ENCODE measurements around the gene COX4I2.
A peak's percentile ranks its signal among the peaks of the same experiment; 100 is the strongest.
"Not testable (repeated sequence)": the region's sequence is repeated elsewhere in the genome, so short reads cannot be mapped to it uniquely, and the experiment has no call there.

COX4I2 gene

GRCh38 chr20:31653561-31653960 lies 15.8 kb downstream of the COX4I2 start:
- no peak for DNase-seq (ENCODE audit: low spot score)
- Mint-ChIP-seq H3K9me3 (no peaks in the 10 kb centered on the region), H3K36me3 (ENCODE audit: low read depth) (no peaks in the 10 kb centered on the region), H3K4me1 (ENCODE audit: low read depth) (no peaks in the 10 kb centered on the region), H3K27me3 (ENCODE audit: low read depth) (peaks cover 8% of the 10 kb centered on the region), H3K27ac (no peak overlapping the region), H3K4me3 (no peak overlapping the region)

- no peaks in the 10 kb centered on the region for H3K36me3 Mint-ChIP-seq (ENCODE audit: low read depth)
- DNase-seq (ENCODE audit: low spot score) = no peak
- no peaks in the 10 kb centered on the region for H3K9me3 Mint-ChIP-seq
- no peaks in the 10 kb centered on the region for H3K4me1 Mint-ChIP-seq (ENCODE audit: low read depth)
- no peak overlapping the region for H3K4me3 Mint-ChIP-seq
- no peak overlapping the region for H3K27ac Mint-ChIP-seq
- peaks cover 8% of the 10 kb centered on the region for H3K27me3 Mint-ChIP-seq (ENCODE audit: low read depth)
Observed at GRCh38 chr20:31654534-31654933, 16.8 kb downstream of the COX4I2 start.

- peaks cover 23% of the 10 kb centered on the region for H3K36me3 Mint-ChIP-seq (ENCODE audit: low read depth)
- peak overlapping the region; percentile 86 for H3K4me3 Mint-ChIP-seq
- no peaks in the 10 kb centered on the region for H3K27me3 Mint-ChIP-seq (ENCODE audit: low read depth)
- peaks cover 38% of the 10 kb centered on the region for H3K4me1 Mint-ChIP-seq (ENCODE audit: low read depth)
- H3K9me3 Mint-ChIP-seq = no peaks in the 10 kb centered on the region
- DNase-seq (ENCODE audit: low spot score) = peak; percentile 64
- H3K27ac Mint-ChIP-seq = peak overlapping the region; percentile 89
Observed at GRCh38 chr20:31661625-31662371, 24.1 kb downstream of the COX4I2 start.

- Mint-ChIP-seq H3K27me3 (ENCODE audit: low read depth) (no peaks in the 10 kb centered on the region), H3K9me3 (no peaks in the 10 kb centered on the region), H3K4me1 (ENCODE audit: low read depth) (peaks cover 43% of the 10 kb centered on the region), H3K27ac (peak overlapping the region; percentile 89), H3K4me3 (peak overlapping the region; percentile 86), H3K36me3 (ENCODE audit: low read depth) (peaks cover 25% of the 10 kb centered on the region)
- DNase-seq (ENCODE audit: low spot score) = no peak
Observed at GRCh38 chr20:31662372-31662854, 24.7 kb downstream of the COX4I2 start.

- no peak for DNase-seq (ENCODE audit: low spot score)
- Mint-ChIP-seq H3K4me3 (no peak overlapping the region), H3K27me3 (ENCODE audit: low read depth) (no peaks in the 10 kb centered on the region), H3K9me3 (no peaks in the 10 kb centered on the region), H3K27ac (no peak overlapping the region), H3K36me3 (ENCODE audit: low read depth) (peaks cover 34% of the 10 kb centered on the region), H3K4me1 (ENCODE audit: low read depth) (peaks cover 51% of the 10 kb centered on the region)
Observed at GRCh38 chr20:31663524-31663837, 25.8 kb downstream of the COX4I2 start.

- no peak for DNase-seq (ENCODE audit: low spot score)
- Mint-ChIP-seq H3K27me3 (ENCODE audit: low read depth) (no peaks in the 10 kb centered on the region), H3K36me3 (ENCODE audit: low read depth) (peaks cover 36% of the 10 kb centered on the region), H3K4me3 (no peak overlapping the region), H3K4me1 (ENCODE audit: low read depth) (peaks cover 51% of the 10 kb centered on the region), H3K9me3 (no peaks in the 10 kb centered on the region), H3K27ac (peak overlapping the region; percentile 62)
Observed at GRCh38 chr20:31663838-31664695, 26.4 kb downstream of the COX4I2 start.

GRCh38 chr20:31664696-31665354 lies 27.1 kb downstream of the COX4I2 start:
- Mint-ChIP-seq H3K27ac (peak overlapping the region; percentile 62), H3K4me3 (no peak overlapping the region), H3K27me3 (ENCODE audit: low read depth) (no peaks in the 10 kb centered on the region), H3K9me3 (no peaks in the 10 kb centered on the region), H3K36me3 (ENCODE audit: low read depth) (peaks cover 43% of the 10 kb centered on the region), H3K4me1 (ENCODE audit: low read depth) (peaks cover 57% of the 10 kb centered on the region)
- DNase-seq (ENCODE audit: low spot score) = no peak

GRCh38 chr20:31665753-31666152 lies 28.0 kb downstream of the COX4I2 start:
- H3K4me1 Mint-ChIP-seq (ENCODE audit: low read depth) = peaks cover 57% of the 10 kb centered on the region
- DNase-seq (ENCODE audit: low spot score) = no peak
- no peaks in the 10 kb centered on the region for H3K27me3 Mint-ChIP-seq (ENCODE audit: low read depth)
- peak overlapping the region; percentile 71 for H3K27ac Mint-ChIP-seq
- H3K9me3 Mint-ChIP-seq = no peaks in the 10 kb centered on the region
- peaks cover 47% of the 10 kb centered on the region for H3K36me3 Mint-ChIP-seq (ENCODE audit: low read depth)
- no peak overlapping the region for H3K4me3 Mint-ChIP-seq

GRCh38 chr20:31666258-31667042 lies 28.7 kb downstream of the COX4I2 start:
- peak overlapping the region; percentile 71 for H3K27ac Mint-ChIP-seq
- no peaks in the 10 kb centered on the region for H3K27me3 Mint-ChIP-seq (ENCODE audit: low read depth)
- H3K4me3 Mint-ChIP-seq = peak overlapping the region; percentile 64
- DNase-seq (ENCODE audit: low spot score) = no peak
- H3K9me3 Mint-ChIP-seq = no peaks in the 10 kb centered on the region
- peaks cover 56% of the 10 kb centered on the region for H3K4me1 Mint-ChIP-seq (ENCODE audit: low read depth)
- H3K36me3 Mint-ChIP-seq (ENCODE audit: low read depth) = peaks cover 49% of the 10 kb centered on the region

- H3K9me3 Mint-ChIP-seq = no peaks in the 10 kb centered on the region
- H3K4me1 Mint-ChIP-seq (ENCODE audit: low read depth) = peaks cover 50% of the 10 kb centered on the region
- no peaks in the 10 kb centered on the region for H3K27me3 Mint-ChIP-seq (ENCODE audit: low read depth)
- peak overlapping the region; percentile 2 for H3K4me3 Mint-ChIP-seq
- peaks cover 54% of the 10 kb centered on the region for H3K36me3 Mint-ChIP-seq (ENCODE audit: low read depth)
- peak overlapping the region; percentile 71 for H3K27ac Mint-ChIP-seq
- DNase-seq (ENCODE audit: low spot score) = no peak
Observed at GRCh38 chr20:31667315-31668285, 29.9 kb downstream of the COX4I2 start.

GRCh38 chr20:31668944-31669343 lies 31.2 kb downstream of the COX4I2 start:
- H3K27me3 Mint-ChIP-seq (ENCODE audit: low read depth); DNase-seq (ENCODE audit: low spot score); H3K9me3 Mint-ChIP-seq; H3K4me3 Mint-ChIP-seq: not testable (repeated sequence)
- H3K27ac Mint-ChIP-seq = peak overlapping the region; percentile 67
- peaks cover 50% of the 10 kb centered on the region for H3K4me1 Mint-ChIP-seq (ENCODE audit: low read depth)
- H3K36me3 Mint-ChIP-seq (ENCODE audit: low read depth) = peaks cover 57% of the 10 kb centered on the region

- peak overlapping the region; percentile 2 for H3K4me3 Mint-ChIP-seq
- H3K27ac Mint-ChIP-seq = peak overlapping the region; percentile 72
- H3K4me1 Mint-ChIP-seq (ENCODE audit: low read depth) = peaks cover 58% of the 10 kb centered on the region
- H3K9me3 Mint-ChIP-seq = no peaks in the 10 kb centered on the region
- peaks cover 57% of the 10 kb centered on the region for H3K36me3 Mint-ChIP-seq (ENCODE audit: low read depth)
- no peaks in the 10 kb centered on the region for H3K27me3 Mint-ChIP-seq (ENCODE audit: low read depth)
- no peak for DNase-seq (ENCODE audit: low spot score)
Observed at GRCh38 chr20:31669876-31670275, 32.2 kb downstream of the COX4I2 start.

Data from T-helper 2 cell treated with Interferon-gamma antibody and Interleukin-4, amounts not matched to agents 5 μg/mL and 100 μg/mL, for 36 hours (primary cell).